Brain microvascular endothelial cell (primary cell): ENCODE data around the gene B3GNT5.

Experiments
- DNase-seq: peaks from one replicate; pipeline ENCODE4 v3.0.0-alpha.2; 2020
- H3K27ac ChIP-seq: fragments of 250-450 bp; sonication (Bioruptor Pico); 2 replicates; pipeline ENCODE4 v1.5.1; 2020; ENCODE audit warnings: mild to moderate bottlenecking, moderate library complexity
- H3K27me3 ChIP-seq: fragments of 250-450 bp; sonication (Bioruptor Pico); replicated peaks from 2 replicates; pipeline ENCODE4 v1.5.1; 2020; ENCODE audit warnings: mild to moderate bottlenecking
- H3K36me3 ChIP-seq: fragments of 250-450 bp; sonication (Bioruptor Pico); replicated peaks from 2 replicates; pipeline ENCODE4 v1.5.1; 2020; ENCODE audit warnings: mild to moderate bottlenecking
- H3K4me3 ChIP-seq: 2 replicates; pipeline ENCODE4 v1.5.1; 2011; ENCODE audit warnings: low read depth, mild to moderate bottlenecking, control low read depth, low read length, moderate library complexity
- in situ Hi-C: cut with HindIII; loops from 2 replicates; pipeline ENCODE4 v1.10.0; 2017; ENCODE audit warnings: low sequenced_read_pairs, low pct_ligation_motif_present
- TF ChIP-seq, protein P1 (sequence below): IDR thresholded peaks from 2 replicates; pipeline ENCODE4 v1.5.1; 2011; ENCODE audit warnings: low read depth, mild to moderate bottlenecking, moderate library complexity, low read length, control low read depth, inconsistent platforms; ENCODE audit errors: missing control alignments

The B3GNT5 gene

DNA sequence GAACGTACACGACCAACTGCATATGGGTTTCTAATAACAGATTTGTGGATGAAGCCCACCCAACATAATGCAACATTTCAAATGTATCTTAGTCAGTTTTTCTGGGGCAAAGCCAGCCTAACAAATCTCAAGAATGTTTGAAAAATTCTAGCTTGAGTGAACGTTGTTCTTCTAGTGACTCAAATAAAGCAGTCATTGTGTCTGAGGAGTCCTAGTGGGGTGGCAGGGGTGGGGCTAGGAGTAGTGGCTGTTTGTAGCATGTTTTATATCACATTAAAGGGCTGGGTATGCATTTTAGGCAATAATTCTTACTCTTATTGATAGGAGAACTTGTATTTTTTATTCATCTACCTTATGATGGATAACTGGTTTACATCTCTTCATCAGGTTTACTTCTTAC is 6.0 kb downstream of the B3GNT5 start:
- in situ Hi-C loops, result no loop called here
- Histone ChIP-seq H3K36me3 (no peaks in the 10 kb centered on the region), H3K27ac (no peak overlapping the region), H3K4me3 (no peak overlapping the region), H3K27me3 (no peaks in the 10 kb centered on the region)
- no peak for DNase-seq
- TF ChIP-seq, protein P1, sequence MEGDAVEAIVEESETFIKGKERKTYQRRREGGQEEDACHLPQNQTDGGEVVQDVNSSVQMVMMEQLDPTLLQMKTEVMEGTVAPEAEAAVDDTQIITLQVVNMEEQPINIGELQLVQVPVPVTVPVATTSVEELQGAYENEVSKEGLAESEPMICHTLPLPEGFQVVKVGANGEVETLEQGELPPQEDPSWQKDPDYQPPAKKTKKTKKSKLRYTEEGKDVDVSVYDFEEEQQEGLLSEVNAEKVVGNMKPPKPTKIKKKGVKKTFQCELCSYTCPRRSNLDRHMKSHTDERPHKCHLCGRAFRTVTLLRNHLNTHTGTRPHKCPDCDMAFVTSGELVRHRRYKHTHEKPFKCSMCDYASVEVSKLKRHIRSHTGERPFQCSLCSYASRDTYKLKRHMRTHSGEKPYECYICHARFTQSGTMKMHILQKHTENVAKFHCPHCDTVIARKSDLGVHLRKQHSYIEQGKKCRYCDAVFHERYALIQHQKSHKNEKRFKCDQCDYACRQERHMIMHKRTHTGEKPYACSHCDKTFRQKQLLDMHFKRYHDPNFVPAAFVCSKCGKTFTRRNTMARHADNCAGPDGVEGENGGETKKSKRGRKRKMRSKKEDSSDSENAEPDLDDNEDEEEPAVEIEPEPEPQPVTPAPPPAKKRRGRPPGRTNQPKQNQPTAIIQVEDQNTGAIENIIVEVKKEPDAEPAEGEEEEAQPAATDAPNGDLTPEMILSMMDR, result no peak

DNA sequence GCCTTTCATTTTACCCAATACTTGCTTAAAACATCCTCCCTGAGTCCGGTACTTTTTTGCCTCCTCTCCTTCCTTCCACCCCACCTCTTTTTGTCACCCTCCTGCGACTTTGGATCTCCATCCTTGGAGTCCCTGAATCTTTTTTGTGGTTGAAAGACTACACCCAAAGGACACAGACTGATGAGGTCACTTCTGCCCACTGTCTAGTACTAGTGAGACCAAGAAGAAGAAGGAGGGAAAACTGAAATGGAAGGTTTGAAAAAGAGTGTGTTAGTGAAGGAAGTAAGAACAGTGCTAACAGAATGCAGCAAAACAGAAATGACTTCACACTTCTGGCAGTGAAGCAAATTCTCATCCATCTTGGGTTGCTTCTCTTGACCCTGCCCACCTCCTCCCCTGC is 6.6 kb downstream of the B3GNT5 start:
- Histone ChIP-seq H3K4me3 (no peak overlapping the region), H3K27me3 (no peaks in the 10 kb centered on the region), H3K27ac (no peak overlapping the region), H3K36me3 (no peaks in the 10 kb centered on the region)
- TF ChIP-seq, protein P1, result no peak
- in situ Hi-C loops, result no loop called here
- no peak for DNase-seq

DNA sequence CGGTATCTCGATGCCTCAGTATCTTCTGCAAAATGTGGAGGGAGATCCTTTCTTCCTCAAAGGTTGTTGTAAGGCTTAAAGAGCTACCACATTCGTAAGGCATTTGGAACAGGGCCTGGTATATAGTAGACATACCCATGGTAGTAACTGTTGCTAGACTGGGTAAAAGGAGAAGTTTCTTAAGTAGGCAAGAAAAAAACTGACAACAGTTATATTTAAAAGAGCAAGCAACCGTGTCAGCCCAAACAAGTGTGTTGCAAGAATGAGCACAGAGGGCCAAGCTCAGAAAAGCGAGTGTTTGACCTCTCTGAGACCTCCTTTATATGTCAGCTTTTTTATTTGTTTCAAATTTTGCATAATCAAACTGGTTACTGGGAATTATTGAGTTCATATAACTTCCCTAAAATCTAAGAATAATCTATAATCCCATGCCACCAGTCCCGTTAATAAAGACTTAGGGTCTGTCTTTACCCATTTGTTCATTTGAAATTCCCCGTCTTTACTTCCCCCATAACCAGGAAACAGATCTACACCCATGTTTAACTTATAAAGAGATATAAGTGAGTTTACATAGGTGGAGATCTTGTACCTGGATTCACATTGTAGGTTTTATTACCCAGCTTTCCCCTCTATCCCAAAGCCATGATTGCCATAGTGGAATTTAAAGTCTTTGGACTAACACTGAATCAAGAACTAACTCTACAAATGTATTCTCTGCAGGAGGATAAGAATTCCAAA is 7.3 kb downstream of the B3GNT5 start:
- H3K27ac ChIP-seq, result no peak overlapping the region
- no peak for DNase-seq
- TF ChIP-seq, protein P1, result no peak

DNA sequence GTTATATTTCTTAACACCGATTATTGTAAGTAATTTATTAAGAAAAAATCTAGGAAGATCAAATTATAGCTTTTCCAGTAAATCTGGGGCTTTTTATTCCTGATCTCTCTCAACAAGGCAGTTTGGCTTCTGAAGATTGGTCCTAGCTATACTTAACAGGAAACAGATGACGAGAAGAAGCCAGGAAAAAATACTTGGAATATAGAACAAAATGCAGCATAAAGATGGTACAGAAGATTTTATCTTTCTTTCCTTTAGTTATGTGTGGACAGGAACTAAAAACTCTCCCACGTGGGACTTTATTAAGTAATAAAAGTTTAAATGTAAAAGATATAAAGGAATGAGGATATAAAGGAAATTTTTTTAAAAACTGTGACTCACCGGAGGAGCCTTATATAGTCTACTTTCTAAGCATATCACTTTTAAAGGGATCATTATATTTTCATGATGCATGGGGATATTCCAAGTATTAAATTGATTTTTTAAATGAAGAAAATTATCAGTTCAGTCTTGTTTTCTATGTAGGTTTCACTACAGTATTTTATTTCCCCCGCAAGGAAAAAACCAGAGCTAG is 8.2 kb downstream of the B3GNT5 start:
- Histone ChIP-seq H3K36me3 (no peaks in the 10 kb centered on the region), H3K27me3 (no peaks in the 10 kb centered on the region), H3K27ac (no peak overlapping the region), H3K4me3 (no peak overlapping the region)
- no peak for DNase-seq
- in situ Hi-C loops, result no loop called here
- TF ChIP-seq, protein P1, result no peak

More for the DNA sequence above, 7.3 kb downstream of the B3GNT5 start:
- Histone ChIP-seq H3K36me3 (no peaks in the 10 kb centered on the region), H3K4me3 (no peak overlapping the region), H3K27me3 (no peaks in the 10 kb centered on the region)
- in situ Hi-C loops, result no loop called here

DNA sequence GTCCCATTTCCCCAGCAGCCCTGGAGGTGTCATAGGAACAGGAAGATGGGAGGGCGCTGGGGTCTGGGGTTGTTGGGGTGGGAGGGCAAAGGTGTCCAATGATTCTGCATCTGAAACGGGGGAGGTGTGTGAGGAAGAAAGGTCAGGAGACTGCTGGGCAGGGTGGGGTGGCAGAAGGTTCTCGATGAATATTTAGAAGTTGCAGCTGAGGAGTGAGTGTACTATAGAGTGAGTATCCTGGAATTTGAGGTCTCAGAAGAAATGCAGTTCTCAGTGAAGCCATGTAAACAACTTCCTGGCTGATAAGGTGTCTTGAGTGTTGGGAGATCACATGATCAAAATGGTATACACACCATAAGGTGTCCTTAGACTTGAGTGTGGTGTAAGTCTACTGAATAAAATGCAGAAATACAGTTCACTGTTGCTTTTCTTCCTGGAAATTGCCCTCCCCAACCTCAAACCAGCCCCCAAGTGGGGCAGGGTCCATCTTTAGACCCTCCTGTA is 9.9 kb downstream of the B3GNT5 start:
- TF ChIP-seq, protein P1, result no peak
- H3K4me3 ChIP-seq, result no peak overlapping the region
- H3K27me3 ChIP-seq, result no peaks in the 10 kb centered on the region
- no peaks in the 10 kb centered on the region for H3K36me3 ChIP-seq
- DNase-seq, result no peak
- in situ Hi-C loops, result no loop called here
- H3K27ac ChIP-seq, result no peak overlapping the region
